CD4-positive, alpha-beta T cell treated with Interleukin-10 for 1 hour (primary cell): ENCODE measurements around the gene GABBR1.

Source experiments
- DNase-seq: peaks from one replicate; pipeline ENCODE4 v3.0.0-alpha.2; 2020

GABBR1 gene

DNA sequence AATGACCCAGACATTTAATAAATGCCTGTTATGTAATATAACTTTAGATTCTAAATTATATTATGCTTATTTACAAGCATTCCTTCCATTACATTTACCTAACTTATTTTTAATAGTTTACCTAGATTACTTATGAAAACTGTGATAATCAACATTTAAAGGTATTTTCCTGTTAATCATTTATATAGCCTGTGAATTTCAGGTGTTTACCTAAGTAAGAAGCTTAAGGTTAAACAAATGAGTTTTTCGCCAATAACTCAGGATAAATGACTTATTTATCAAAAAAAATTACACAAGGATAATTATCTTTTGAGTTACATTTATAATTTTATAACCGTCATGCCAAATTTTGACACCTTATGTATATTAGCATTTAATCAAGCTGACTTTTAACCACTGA, 108.9 kb downstream of the GABBR1 start:
- DNase-seq = no peak

- no peak for DNase-seq
These were observed 110.8 kb downstream of the GABBR1 start for GRCh38 chr6:29522227-29522626.

DNA sequence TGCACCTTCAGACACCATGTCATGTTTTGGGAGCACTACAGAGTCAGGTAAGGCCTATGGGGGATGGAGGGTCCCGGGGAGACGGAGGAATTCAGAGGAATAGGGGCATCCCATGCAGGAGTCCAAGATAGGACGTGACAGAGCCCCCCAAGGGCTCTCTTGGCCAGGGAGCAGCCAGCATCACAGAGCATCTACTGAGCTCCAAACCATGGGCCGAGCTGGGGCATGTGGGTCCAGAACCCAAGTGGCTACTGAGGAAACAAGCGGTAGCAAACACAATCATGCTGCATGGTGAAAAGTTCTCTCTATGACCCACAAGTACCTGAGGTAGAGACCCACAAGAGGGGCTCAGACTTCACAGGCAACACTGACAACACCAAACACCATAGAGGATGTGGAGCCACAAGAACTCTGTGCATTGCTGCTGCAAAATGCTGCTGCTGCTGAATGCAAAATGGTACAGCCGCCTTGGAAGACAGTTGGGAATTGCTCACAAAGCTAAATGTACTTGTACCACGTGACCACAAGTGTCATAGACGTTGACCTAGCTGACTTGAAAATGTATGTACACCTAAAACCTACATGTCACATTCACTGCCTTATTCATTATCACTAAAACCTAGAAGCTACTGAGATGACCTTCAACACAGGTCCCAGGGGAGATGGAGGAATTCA, 111.8 kb downstream of the GABBR1 start:
- no peak for DNase-seq

- DNase-seq = no peak
These were observed 112.8 kb downstream of the GABBR1 start for GRCh38 chr6:29520232-29520631.

- no peak for DNase-seq
These were observed 113.5 kb downstream of the GABBR1 start for GRCh38 chr6:29519291-29520010.

GRCh38 chr6:29517728-29518440, 115.1 kb downstream of the GABBR1 start:
- DNase-seq = no peak

DNA sequence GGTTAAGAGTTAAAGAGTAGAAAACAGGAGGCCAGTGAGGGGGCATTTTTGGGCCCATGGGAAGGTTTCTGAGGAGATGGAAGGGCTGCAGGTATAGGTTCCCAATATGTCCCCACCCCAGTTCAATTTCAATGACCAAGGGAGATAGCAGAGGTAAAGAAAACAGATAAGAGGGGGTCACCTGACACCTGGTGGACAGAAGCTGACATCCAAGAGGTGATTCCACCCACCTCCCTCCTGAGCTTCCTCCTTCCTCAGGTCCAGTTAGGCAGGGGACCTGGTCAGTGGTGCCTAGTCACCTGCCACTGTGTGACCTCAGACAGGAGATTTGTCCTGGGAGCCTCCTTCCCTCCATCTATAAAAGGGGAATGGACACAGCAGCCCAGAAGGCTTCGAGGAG, 115.7 kb downstream of the GABBR1 start:
- DNase-seq = no peak

- peak; percentile 38 for DNase-seq
These were observed 116.9 kb downstream of the GABBR1 start for GRCh38 chr6:29516108-29516507.

DNA sequence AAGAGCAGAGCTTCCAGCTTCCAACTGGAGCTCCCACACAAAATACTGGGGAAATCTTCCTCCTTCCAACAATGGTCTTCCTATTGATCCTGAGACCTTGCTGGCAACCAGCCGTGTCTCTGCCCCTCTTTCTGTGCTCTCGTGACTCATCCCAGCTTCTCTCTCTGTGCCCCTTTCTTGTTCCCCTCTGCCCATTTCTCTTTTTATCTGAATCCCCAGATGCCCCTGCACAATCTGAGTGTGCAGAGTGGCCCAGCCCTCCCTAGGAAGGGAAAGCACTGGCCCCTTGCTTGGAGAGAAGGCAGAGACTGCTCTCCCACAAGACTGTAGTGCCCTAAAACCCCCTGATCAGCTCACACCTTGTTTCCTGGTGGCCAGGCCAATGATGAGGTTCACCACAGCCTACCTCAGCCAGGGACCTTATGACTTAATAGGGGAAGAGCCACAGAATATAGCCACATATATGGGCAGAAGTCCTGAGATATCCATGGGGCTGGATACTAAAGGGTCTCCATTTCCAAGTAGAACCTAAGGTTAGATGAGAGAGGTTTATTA, 122.2 kb downstream of the GABBR1 start:
- no peak for DNase-seq

GRCh38 chr6:29510202-29510601, 122.8 kb downstream of the GABBR1 start:
- no peak for DNase-seq
